ENCODE measurements around the gene FAM149A. TPM values are rescaled to one million over a fixed set of nuclear protein-coding genes. Genes with fewer than 3 reads are reported as not detected.

FAM149A gene
- total RNA-seq, 1 experiment from 2014 or later = 1.3 TPM

- CTCF ChIA-PET = no interaction called here
- Mint-ChIP-seq H3K4me1 (ENCODE audit: insufficient read depth, unreplicated experiment) (no peaks in the 10 kb centered on the region), H3K27me3 (ENCODE audit: insufficient read depth, unreplicated experiment) (no peaks in the 10 kb centered on the region), H3K27ac (ENCODE audit: low read depth, unreplicated experiment) (no peak overlapping the region), H3K9me3 (ENCODE audit: unreplicated experiment) (no peaks in the 10 kb centered on the region), H3K36me3 (ENCODE audit: insufficient read depth, unreplicated experiment) (no peaks in the 10 kb centered on the region), H3K4me3 (ENCODE audit: unreplicated experiment) (no peak overlapping the region)
- POLR2A ChIA-PET = no interaction called here
- no peak for DNase-seq (ENCODE audit: unreplicated experiment)
- intact Hi-C loops (cut with micrococcal nuclease) = no loop called here
- BruUV-seq (replicated peaks) = no TSS peak
- no peak for TF ChIP-seq CTCF (IDR thresholded peaks at IDR 0.05; ENCODE audit: unreplicated experiment)
These were observed 56.6 kb downstream of the FAM149A start for GRCh38 chr4:186161138-186161537.

GRCh38 chr4:186166852-186167512 is 62.5 kb downstream of the FAM149A start:
- Mint-ChIP-seq H3K9me3 (ENCODE audit: unreplicated experiment) (no peaks in the 10 kb centered on the region), H3K4me3 (ENCODE audit: unreplicated experiment) (no peak overlapping the region), H3K27ac (ENCODE audit: low read depth, unreplicated experiment) (no peak overlapping the region), H3K27me3 (ENCODE audit: insufficient read depth, unreplicated experiment) (no peaks in the 10 kb centered on the region), H3K4me1 (ENCODE audit: insufficient read depth, unreplicated experiment) (no peaks in the 10 kb centered on the region), H3K36me3 (ENCODE audit: insufficient read depth, unreplicated experiment) (no peaks in the 10 kb centered on the region)
- no peak for TF ChIP-seq CTCF (IDR thresholded peaks at IDR 0.05; ENCODE audit: unreplicated experiment)
- BruUV-seq (replicated peaks) = no TSS peak
- DNase-seq (ENCODE audit: unreplicated experiment) = no peak
- intact Hi-C loops (cut with micrococcal nuclease) = no loop called here
- CTCF ChIA-PET = no interaction called here
- POLR2A ChIA-PET = no interaction called here

- Mint-ChIP-seq H3K9me3 (ENCODE audit: unreplicated experiment) (no peaks in the 10 kb centered on the region), H3K4me1 (ENCODE audit: insufficient read depth, unreplicated experiment) (no peaks in the 10 kb centered on the region), H3K27me3 (ENCODE audit: insufficient read depth, unreplicated experiment) (no peaks in the 10 kb centered on the region), H3K4me3 (ENCODE audit: unreplicated experiment) (no peak overlapping the region), H3K36me3 (ENCODE audit: insufficient read depth, unreplicated experiment) (no peaks in the 10 kb centered on the region), H3K27ac (ENCODE audit: low read depth, unreplicated experiment) (no peak overlapping the region)
- ChIA-PET CTCF (no interaction called here), POLR2A (interaction anchor here (1.2 kb wide), 1 partner anchor 9 kb away, joined by 3 read pairs; no protein-coding TSS in a partner anchor)
- BruUV-seq (replicated peaks) = no TSS peak
- intact Hi-C loops (cut with micrococcal nuclease) = no loop called here
- TF ChIP-seq CTCF (IDR thresholded peaks at IDR 0.05; ENCODE audit: unreplicated experiment) = no peak
- DNase-seq (ENCODE audit: unreplicated experiment) = no peak
These were observed 63.1 kb downstream of the FAM149A start for GRCh38 chr4:186167605-186168004.

GRCh38 chr4:186168750-186169149 is 64.2 kb downstream of the FAM149A start:
- no TSS peak for BruUV-seq (replicated peaks)
- H3K27ac Mint-ChIP-seq (ENCODE audit: low read depth, unreplicated experiment) = no peak overlapping the region
- no peaks in the 10 kb centered on the region for H3K9me3 Mint-ChIP-seq (ENCODE audit: unreplicated experiment)
- no peaks in the 10 kb centered on the region for H3K4me1 Mint-ChIP-seq (ENCODE audit: insufficient read depth, unreplicated experiment)
- CTCF ChIA-PET = no interaction called here
- no peaks in the 10 kb centered on the region for H3K27me3 Mint-ChIP-seq (ENCODE audit: insufficient read depth, unreplicated experiment)
- intact Hi-C loops (cut with micrococcal nuclease) = no loop called here
- H3K4me3 Mint-ChIP-seq (ENCODE audit: unreplicated experiment) = no peak overlapping the region
- TF ChIP-seq CTCF (IDR thresholded peaks at IDR 0.05; ENCODE audit: unreplicated experiment) = no peak
- POLR2A ChIA-PET = interaction anchor here (1.0 to 1.2 kb wide), 2 partner anchors 10 to 69 kb away, joined by 3 to 5 read pairs; no protein-coding TSS in a partner anchor
- H3K36me3 Mint-ChIP-seq (ENCODE audit: insufficient read depth, unreplicated experiment) = no peaks in the 10 kb centered on the region
- no peak for DNase-seq (ENCODE audit: unreplicated experiment)
